Glutamatergic neuron (in vitro differentiated cells): ENCODE data around the gene FASTK. TPM values are rescaled to one million over a fixed set of nuclear protein-coding genes. Genes with fewer than 3 reads are reported as not detected.

ENCODE experiments used
- DNase-seq: peaks from one replicate; pipeline ENCODE4 v3.0.0; 2022
- H3K27ac Mint-ChIP-seq: one replicate; pipeline ENCODE4 v1.8.0; 2020; ENCODE audit warnings: mild to moderate bottlenecking, mixed read lengths, inconsistent platforms; ENCODE audit not compliant: unreplicated experiment
- H3K27me3 Mint-ChIP-seq: one replicate; pipeline ENCODE4 v1.8.0; 2020; ENCODE audit warnings: mild to moderate bottlenecking, moderate library complexity, mixed read lengths, inconsistent platforms; ENCODE audit not compliant: unreplicated experiment
- H3K36me3 Mint-ChIP-seq: one replicate; pipeline ENCODE4 v1.8.0; 2020; ENCODE audit warnings: mild to moderate bottlenecking, mixed read lengths, inconsistent platforms; ENCODE audit not compliant: unreplicated experiment
- H3K4me1 Mint-ChIP-seq: one replicate; pipeline ENCODE4 v1.8.0; 2020; ENCODE audit warnings: mild to moderate bottlenecking, low read depth, mixed read lengths, inconsistent platforms; ENCODE audit not compliant: unreplicated experiment
- H3K4me3 Mint-ChIP-seq: one replicate; pipeline ENCODE4 v1.8.0; 2020; ENCODE audit warnings: mild to moderate bottlenecking, mixed read lengths, inconsistent platforms; ENCODE audit not compliant: unreplicated experiment
- H3K9me3 Mint-ChIP-seq: one replicate; pipeline ENCODE4 v1.8.0; 2020; ENCODE audit warnings: mild to moderate bottlenecking, moderate library complexity, mixed read lengths, inconsistent platforms; ENCODE audit not compliant: unreplicated experiment
- total RNA-seq: library from RNA; stranded (reverse); fragmentation: NEBNext Ultra II Directional; extraction: Animal tissue kit (Norgen Biotek cat#: 25700); gene quantifications from one replicate; pipeline ENCODE4 v1.2.1, GENCODE V29; 2021; ENCODE audit not compliant: unreplicated experiment
- TF ChIP-seq, protein P1 (sequence below): fragments of 200-600 bp; sonication (generic); IDR thresholded peaks from one replicate; pipeline ENCODE4 v1.5.0; 2021; ENCODE audit not compliant: partially characterized antibody, unreplicated experiment

The FASTK gene
- total RNA-seq, 1 donor from 2014 or later: 64.7 TPM

GRCh38 chr7:151124481-151124880 lies 43.9 kb upstream of the FASTK start:
- Mint-ChIP-seq H3K36me3 (no peaks in the 10 kb centered on the region), H3K27me3 (peaks cover 26% of the 10 kb centered on the region), H3K27ac (peak overlapping the region; percentile 79), H3K4me3 (peak overlapping the region; percentile 83), H3K9me3 (peaks cover 19% of the 10 kb centered on the region), H3K4me1 (peaks cover 33% of the 10 kb centered on the region)
- no peak for DNase-seq
- TF ChIP-seq, protein P1, sequence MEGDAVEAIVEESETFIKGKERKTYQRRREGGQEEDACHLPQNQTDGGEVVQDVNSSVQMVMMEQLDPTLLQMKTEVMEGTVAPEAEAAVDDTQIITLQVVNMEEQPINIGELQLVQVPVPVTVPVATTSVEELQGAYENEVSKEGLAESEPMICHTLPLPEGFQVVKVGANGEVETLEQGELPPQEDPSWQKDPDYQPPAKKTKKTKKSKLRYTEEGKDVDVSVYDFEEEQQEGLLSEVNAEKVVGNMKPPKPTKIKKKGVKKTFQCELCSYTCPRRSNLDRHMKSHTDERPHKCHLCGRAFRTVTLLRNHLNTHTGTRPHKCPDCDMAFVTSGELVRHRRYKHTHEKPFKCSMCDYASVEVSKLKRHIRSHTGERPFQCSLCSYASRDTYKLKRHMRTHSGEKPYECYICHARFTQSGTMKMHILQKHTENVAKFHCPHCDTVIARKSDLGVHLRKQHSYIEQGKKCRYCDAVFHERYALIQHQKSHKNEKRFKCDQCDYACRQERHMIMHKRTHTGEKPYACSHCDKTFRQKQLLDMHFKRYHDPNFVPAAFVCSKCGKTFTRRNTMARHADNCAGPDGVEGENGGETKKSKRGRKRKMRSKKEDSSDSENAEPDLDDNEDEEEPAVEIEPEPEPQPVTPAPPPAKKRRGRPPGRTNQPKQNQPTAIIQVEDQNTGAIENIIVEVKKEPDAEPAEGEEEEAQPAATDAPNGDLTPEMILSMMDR: no peak

DNA sequence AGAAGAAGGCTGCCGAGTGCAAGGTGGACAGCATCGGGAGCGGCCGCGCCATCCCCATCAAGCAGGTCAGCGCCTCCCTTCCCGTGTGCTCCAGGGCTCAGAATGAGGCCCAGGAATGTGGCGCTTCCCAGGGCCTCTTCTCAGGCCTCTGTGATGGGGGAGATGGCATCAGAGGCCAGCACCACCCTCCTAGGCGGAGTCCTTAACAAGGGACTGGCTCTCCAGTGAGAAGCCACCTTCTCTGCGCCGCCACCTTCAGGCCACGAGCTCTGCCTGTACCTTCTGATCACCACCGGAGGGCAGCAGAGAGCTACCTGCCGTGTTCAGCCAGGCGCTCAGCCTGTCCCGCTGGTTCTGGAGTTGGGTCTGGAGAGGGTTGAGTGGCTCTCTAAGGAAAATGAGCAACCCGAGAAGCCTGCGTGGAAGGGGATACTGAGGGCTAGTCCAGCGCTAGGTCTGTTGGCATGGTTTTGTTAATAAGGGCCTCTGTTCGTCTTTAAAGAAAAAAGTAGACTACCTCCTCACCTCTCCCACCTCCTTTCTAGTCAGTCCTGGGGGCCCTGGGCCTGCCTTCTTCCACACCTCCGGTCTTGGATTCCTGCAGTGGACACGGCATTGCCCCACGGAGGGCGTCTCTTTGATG lies 43.3 kb upstream of the FASTK start:
- TF ChIP-seq, protein P1: peak; percentile 92
- H3K9me3 Mint-ChIP-seq: peaks cover 21% of the 10 kb centered on the region
- H3K27me3 Mint-ChIP-seq: peaks cover 26% of the 10 kb centered on the region
- DNase-seq: peak; percentile 89
- H3K36me3 Mint-ChIP-seq: no peaks in the 10 kb centered on the region
- H3K4me3 Mint-ChIP-seq: peak overlapping the region; percentile 83
- peaks cover 35% of the 10 kb centered on the region for H3K4me1 Mint-ChIP-seq
- peak overlapping the region; percentile 79 for H3K27ac Mint-ChIP-seq

GRCh38 chr7:151123158-151123821 lies 42.7 kb upstream of the FASTK start:
- DNase-seq: no peak
- peaks cover 32% of the 10 kb centered on the region for H3K4me1 Mint-ChIP-seq
- H3K4me3 Mint-ChIP-seq: no peak overlapping the region
- H3K36me3 Mint-ChIP-seq: no peaks in the 10 kb centered on the region
- peaks cover 24% of the 10 kb centered on the region for H3K9me3 Mint-ChIP-seq
- H3K27ac Mint-ChIP-seq: no peak overlapping the region
- H3K27me3 Mint-ChIP-seq: peaks cover 22% of the 10 kb centered on the region
- TF ChIP-seq, protein P1: no peak

GRCh38 chr7:151122796-151123157 lies 42.2 kb upstream of the FASTK start:
- Mint-ChIP-seq H3K4me3 (no peak overlapping the region), H3K27ac (no peak overlapping the region), H3K9me3 (peaks cover 26% of the 10 kb centered on the region), H3K27me3 (peaks cover 23% of the 10 kb centered on the region), H3K36me3 (no peaks in the 10 kb centered on the region), H3K4me1 (peaks cover 27% of the 10 kb centered on the region)
- TF ChIP-seq, protein P1: no peak
- DNase-seq: no peak

DNA sequence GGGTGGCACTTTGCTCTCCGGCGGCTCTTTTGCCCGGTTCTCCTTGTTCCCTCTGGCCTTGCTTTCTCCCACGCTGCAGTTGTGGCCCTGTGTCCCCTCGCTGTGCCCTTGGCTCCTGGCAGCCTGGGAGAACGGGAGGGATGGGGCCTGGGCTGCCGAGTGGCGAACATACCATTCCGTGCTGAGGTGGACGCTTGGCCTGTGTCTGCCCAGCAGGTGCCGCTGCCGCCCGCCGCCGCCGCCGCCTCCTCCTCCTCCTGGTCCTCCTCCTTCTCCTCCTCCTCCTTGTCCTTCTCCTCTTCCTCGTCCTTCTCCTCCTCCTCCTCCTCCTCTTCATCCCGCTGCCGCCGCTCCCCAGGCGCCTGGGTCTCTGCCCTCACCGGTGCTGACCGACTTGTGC lies 41.7 kb upstream of the FASTK start:
- Mint-ChIP-seq H3K27me3 (peaks cover 23% of the 10 kb centered on the region), H3K9me3 (peaks cover 25% of the 10 kb centered on the region), H3K36me3 (no peaks in the 10 kb centered on the region), H3K27ac (no peak overlapping the region), H3K4me1 (peaks cover 22% of the 10 kb centered on the region), H3K4me3 (no peak overlapping the region)
- no peak for DNase-seq
- TF ChIP-seq, protein P1: no peak
